NCI-H2196 treated with DMSO at 0.1 percent for 48 hours (cell line): ENCODE measurements around the gene C1orf50.
"Not testable (repeated sequence)": the region's sequence is repeated elsewhere in the genome, so short reads cannot be mapped to it uniquely, and the experiment has no call there.

ENCODE experiments used
- DNase-seq: peaks from one replicate; lab custom pipeline; 2025; ENCODE audit not compliant: unreplicated experiment; lab: John Stamatoyannopoulos, UW

The C1orf50 gene

DNA sequence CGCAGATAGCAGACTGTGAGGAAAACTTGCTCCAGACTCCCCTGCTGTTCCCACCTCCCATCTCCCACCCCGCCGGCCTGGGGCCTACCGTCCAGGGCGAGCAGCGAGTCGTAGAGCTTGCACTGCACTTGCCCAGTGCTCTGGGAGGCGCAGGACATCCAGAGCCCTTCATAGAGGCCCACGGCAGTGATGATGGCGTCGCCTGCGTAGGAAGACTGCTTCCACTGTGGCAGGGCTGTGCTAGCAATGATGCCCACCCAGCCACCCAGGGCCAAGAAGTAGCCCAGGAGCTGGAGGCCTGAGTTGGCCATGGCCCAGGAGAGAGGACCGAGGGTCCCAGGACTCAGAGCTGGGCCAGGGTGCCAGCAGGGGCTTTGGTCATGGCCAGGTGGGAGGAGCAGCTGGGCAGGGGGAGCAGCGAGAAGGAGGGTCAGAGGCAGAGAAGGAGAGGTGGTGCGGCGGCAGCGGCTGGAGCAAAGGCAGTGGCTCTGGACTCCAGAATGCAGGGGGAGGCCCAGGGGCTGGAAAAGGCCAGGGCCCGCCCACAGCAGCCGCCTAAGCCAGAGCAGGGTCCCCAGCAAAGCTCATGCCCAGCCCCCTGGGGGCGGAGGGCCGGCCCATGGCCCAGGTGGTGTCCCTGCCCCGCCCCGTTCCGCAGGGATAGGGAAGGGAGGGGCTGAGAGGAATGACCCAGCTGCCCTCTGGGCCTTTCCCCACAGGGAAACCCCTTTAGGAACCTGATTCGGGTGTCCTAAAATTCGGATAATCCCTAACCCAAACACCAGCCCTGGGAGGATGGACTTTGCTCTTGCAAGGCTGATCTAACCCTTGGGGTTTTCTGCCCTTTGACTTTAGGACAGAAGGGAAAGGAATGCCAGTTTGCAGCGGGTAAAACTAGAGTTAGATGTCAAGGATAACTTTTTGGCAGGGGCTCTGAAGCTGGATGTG lies 27.0 kb upstream of the C1orf50 start, which contains the start of gene CLDN19:
Gene CLDN19, minus strand, starts transcription at position 484 of the 948 bp plus-strand sequence. Its CDS starts 173 bp downstream, at position 311.
- DNase-seq: no peak

DNA sequence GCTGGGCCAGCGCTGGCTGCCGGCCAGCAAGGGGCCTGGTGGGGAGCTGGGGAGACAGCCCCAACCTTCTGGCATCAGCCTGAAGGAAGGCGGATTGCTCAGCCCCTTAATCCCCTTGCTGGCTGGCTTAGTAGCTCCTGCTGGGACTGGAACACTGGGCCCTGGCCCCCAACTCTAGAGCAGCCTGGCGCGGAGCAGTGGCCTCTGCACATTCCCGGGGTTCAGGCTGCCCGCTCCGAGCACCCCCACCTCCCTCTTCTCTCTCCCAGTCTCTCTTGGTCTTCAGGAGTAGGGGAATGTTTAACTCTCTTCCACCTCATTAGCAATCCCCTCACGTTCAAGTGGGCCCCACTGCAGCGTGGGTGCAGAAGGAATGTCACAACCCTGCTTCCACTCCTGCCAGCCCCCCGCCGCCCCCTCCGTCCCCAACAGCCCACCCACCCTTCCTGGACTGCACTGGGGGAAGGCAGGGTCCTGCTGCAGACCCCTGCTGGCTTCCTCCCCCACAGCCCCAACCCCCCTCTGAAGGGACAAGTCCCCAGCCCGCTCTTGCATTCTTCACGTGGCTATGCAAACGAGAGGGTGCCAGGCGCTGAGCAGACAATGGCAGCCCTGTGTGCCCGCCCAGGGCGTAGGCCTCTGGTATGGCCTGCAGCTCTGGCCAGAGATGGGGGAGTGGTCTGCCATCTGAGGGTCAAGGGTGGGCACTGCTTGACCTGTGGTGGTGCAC lies 26.0 kb upstream of the C1orf50 start:
- no peak for DNase-seq

DNA sequence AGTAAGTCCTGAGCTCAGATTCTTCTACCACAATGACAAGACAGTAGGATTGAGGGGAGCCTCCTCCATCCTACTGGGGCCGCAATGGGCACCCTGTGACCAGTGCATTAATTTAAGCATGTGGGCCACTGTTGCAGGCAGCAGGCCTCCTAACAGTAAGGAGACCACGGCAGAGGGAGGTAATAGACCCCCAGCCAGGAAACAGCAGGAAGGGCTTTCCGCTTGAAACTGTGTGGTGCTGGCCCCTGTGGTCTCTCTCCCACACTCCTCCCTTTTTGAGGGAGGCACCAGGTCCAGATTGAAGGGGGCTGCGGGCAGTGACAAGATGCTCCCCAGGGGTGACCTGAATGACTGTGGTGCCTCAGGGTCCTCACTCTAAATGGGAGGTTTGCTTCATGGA lies 25.3 kb upstream of the C1orf50 start:
- DNase-seq: no peak

DNA sequence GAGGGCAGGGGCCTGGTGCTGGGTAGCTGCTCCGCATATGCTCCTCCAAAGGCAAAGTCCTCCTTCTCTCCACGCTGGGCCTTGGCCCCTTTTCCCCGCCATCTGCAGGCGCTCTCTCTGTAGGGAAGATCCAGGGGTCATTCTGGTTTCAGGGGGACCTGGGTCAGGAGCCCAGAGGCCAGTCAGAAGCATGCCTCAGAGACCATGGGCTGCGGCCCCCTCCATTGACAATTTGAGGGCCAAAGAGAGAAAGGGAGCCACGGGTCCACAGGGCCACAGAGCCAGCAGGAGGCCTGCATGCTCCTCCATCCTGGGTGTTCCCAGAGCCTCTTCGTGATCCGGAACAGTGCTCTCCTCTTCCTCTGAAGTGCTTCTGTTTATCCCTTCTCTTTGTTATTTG lies 24.9 kb upstream of the C1orf50 start:
- DNase-seq: no peak

DNA sequence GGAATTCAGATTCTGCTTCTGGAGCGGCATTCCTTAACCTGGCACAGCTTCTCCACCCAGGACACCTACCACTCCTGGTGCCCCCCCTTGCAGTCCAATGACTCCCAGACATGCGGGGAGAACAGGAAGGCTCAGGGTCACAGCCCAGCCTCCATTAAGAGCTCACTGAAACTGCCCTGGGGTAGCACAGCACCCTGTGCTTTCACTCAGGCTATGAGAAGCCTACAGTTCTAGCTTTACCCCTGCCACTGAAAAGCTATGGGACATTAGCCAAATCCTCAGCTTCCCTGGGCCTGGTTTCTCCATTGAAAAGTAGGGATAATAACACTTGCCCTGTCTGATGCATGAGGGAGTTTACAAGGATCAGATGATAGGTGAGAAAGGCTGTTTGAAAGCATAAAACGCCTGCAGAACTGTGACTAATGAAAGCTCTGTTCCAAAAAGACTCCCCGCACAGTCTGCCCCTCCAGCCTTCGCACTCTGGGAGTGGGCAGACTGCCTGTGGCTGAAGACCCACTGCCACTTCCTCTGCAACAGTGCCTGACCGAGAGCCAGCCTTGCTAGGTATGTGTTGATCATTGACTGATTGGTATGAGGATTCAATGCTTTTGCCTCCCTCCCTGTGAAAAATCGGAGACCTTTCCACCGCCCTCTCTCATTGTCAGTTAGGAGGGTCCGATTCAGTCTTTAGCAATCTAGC lies 24.3 kb upstream of the C1orf50 start:
- no peak for DNase-seq

DNA sequence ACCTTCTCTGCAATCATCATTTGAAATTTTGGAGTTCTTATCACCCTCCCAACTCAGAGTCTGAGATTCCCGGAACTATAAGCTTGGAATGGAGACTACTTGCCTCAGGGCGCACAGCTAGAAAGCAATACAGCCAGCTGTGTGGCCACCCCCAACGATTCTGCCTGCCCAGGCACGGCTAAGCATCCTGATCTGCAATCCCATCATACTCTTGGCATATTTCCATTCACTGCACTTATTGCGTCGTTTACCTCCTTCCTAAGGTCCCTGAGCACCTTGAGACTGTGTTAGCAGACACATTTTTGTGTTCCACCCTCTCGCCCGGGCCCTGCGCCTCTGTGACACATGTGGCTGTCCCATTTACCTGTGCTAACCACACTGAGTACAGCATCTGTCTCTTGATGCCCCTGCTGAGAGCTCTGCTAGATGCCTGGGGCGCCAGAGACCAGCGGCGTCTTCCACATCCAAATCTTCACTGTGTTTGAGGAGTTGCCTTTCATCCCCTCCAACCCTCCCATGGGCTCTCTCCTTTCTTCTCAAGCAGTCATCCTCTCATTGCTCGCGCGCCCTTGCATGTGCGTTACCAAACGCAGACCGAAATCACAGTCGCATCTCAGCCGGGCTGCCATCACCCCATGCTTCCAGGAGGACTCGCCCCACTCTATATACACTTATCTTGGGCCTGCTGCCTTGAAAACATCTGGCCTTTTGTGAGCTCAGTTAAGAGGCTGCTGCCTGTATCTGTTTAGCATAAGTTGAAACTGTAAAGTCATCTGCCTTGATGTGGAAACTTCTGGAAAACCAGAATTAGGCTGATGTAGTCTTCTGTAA lies 23.5 kb upstream of the C1orf50 start:
- no peak for DNase-seq

DNA sequence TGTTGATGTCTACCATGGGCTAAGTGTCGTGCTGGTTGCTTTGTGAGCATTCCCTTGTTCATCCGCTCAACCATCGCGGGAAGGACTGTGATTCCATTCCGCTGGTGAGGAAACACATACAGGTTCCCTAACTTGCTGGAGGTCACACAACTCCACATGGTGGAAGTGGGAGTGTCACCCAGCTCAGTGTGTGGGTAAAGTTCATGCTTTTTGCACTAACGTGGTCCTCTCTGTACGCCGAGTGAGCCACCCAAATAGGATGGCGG lies 23.0 kb upstream of the C1orf50 start:
- no peak for DNase-seq

DNA sequence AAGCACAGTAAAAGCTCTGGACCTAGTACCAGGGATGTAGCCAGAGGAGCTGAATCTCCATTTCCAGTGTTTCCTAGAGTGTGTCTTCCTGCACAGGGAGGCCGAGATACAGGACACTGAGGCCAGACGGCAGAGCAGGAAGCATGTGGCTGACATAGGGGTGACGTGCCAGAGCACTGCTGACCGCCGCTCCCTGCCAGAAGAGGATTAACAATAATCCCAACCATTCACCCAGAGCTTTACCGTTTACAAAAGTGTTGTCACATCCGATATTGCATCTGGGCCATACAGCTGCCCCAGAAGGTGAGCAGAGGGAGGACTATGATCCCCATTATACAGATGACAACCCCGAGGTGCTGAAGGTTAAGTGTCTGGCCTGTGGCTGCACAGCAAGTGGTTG lies 21.2 kb upstream of the C1orf50 start:
- no peak for DNase-seq

DNA sequence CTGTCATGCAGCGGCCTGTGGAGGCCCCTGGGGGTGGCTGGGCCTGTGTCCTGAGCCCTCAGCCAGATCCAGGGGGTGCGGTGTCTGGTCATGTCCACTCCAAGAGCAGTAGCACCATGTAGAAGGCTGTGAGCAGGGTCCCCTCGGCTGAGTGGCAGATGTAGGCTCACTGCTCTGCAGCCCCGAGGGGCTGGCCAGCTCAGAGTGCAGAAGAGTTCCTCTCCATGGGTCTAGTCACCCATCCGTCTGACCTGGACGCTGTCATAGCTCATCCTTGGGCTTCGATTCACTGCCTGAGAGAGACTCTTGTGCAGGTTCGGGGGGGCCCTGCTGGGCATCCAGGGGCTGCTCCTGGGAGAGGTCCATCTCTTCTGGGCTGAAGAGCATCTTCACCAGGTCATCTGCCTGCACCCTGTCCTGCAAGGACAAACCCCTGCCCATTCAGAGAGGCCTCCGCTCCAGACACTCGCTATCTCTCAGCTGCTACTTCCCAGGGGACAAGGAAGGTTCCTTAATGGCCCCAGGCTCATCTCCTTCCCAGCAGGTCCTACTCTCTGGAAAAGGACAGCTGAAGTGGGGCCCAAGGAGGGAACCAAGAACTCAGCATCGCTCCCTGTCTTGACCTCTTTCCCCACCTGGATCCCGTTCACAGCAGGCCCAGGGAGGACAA lies 20.5 kb upstream of the C1orf50 start:
- DNase-seq: no peak

DNA sequence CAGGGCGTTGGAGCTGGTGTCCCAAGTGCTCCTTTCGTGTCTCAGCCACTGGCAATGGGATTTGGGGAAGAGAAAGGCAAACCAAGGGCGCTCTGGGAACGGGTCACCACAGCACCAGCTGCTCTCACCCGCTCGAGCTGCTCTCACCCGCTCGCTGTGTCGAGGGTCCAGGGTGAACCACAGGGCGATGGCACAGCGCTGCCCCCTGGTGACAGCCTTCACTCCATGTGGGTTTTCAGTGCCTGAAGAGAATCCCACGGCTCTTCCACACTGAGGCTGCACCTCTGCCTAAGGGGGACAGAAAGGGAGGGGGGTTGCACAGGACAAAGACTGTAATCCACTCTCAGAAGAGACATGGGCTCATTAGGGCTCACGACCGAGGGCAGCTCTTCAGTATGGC lies 19.9 kb upstream of the C1orf50 start:
- no peak for DNase-seq

DNA sequence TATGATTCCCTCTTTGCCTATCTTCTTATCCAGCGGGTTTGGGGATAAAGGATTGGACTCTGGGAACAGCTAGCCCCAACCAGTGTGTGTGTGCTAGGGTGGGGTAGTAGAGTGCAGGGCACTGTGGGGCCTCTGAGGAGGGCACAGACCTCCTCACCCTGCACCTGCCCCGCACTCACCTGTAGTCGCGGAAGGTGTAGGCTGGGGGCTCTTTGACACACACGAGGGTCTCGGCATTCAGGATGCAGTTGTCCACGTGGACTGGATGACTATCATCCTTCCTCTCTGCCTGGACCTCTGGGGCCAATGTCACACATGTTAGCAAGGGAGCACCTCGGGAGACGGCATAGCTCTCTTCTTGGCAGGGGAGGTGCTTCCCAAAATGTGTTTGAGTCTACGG lies 19.0 kb upstream of the C1orf50 start:
- no peak for DNase-seq

DNA sequence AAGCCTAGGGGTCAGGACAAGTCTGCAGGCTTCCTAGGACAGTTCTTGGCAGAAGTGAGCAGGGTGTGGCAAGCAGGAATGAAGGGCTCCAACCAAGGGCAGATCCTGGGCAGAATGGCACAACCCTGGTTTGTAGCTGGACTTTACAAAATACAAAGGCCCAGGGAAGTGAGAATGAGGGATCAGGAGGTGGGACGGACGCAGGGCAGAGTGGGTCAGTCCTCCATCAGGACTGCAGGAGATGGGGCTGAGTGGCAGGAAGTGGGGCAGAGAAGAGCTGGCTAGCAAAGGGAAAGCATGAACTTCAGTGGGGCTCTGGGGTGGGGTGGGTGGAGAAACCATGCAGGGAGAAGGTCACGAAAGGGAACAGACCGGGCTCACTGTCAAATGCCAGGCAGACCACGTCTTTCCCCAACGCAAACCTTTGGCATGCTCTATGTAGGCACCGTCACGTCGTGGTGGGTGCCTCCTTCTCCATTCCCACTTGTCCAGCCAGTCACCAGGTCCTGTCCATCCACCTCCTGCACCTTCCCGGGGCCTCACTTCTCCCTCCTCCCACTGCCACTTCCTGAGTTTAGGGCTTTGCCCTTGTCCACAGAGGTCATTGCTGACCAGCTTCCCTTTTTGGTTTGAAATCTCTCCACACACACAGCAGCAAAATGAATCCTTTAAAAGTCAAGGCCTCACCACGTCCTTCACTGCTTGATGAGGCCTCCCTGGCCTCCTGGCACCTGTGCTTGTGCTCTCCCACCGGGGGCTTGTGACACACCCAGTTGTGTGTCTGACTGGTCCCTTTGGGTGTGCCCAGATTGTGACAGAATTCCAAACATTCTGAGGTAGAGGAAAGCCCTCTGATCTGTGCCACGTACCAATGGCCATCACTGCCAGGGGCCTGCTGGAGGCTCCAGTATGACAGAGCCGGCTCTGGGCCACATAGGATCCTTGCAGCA lies 18.3 kb upstream of the C1orf50 start:
- no peak for DNase-seq

DNA sequence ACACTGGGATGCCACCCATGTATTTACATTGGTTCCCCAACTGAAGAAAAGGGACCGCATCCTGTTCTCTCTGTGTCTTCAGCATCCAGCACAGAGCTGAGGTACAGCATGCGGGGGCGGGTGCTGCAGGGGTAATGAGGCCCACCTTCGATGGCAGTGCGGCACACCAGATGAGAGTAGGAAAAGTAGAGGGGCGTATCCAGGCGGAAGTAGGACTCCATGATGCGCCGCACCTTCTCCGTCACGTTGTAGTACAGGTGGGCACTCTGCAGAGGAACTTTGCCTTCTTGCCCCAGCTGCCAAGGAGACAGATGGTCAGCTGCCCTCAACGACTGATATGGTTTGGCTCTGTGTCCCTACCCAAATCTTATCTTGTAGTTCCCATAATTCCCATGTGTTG lies 17.0 kb upstream of the C1orf50 start:
- no peak for DNase-seq

DNA sequence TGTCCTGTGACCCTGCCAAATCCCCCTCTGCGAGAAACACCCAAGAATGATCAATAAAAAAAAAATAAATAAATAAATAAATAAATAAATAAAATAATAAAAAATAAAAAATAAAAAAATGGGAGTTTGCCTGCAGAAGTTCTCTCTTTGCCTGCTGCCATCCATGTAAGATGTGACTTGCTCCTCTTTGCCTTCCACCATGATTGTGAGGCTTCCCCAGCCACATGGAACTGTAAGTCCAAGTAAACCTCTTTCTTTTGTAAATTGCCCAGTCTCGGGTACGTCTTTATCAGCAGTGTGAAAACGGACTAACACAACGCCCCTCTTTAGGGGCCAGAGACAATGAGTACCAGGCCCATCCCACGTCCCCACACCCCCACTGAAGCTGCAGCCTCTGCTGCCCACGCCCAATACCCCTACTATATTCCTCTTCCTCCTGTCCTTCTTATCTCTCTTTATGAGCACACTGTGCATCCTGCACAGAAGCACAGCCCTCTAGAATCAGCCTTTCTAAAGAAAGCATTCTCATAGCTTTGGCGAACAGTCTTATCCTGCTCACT lies 15.5 kb upstream of the C1orf50 start:
- not testable (repeated sequence) for DNase-seq

DNA sequence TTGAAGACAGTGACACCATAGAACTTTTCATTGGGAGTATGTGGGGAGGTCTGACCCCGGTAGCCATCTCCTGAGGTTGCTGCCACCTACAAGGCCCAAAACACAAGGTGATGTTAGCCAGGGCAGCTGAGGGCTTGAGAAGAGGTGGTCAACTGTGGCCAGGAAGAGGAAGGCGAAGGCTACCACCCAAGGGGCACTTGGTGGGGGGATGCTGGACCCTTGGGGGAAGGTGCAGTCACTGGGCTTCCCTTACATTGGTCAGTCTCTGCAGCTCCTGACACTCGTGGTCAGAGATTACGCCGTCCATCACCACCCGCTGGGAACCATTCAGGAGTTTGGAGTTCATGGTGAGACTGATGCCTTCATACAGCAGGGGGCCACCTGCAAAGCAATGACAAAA lies 14.8 kb upstream of the C1orf50 start:
- no peak for DNase-seq

DNA sequence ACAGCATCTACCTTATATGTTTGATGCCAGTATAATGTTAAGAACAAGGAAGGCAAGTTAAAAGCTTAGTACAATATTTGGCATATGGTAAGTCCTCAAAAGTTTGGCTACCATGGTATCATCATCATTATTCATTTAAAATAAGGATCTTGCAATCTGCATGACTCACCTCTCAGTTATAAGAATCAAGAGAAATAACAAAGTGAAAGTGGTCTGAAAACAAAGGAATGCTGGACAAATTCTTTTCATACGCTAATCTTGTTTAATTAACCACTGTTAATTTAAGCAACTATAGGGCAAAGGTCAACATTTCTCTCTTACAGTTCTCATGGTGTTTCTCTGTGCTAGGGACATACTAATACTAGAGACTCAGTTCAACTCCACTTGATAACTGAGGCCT lies 14.0 kb upstream of the C1orf50 start:
- no peak for DNase-seq

DNA sequence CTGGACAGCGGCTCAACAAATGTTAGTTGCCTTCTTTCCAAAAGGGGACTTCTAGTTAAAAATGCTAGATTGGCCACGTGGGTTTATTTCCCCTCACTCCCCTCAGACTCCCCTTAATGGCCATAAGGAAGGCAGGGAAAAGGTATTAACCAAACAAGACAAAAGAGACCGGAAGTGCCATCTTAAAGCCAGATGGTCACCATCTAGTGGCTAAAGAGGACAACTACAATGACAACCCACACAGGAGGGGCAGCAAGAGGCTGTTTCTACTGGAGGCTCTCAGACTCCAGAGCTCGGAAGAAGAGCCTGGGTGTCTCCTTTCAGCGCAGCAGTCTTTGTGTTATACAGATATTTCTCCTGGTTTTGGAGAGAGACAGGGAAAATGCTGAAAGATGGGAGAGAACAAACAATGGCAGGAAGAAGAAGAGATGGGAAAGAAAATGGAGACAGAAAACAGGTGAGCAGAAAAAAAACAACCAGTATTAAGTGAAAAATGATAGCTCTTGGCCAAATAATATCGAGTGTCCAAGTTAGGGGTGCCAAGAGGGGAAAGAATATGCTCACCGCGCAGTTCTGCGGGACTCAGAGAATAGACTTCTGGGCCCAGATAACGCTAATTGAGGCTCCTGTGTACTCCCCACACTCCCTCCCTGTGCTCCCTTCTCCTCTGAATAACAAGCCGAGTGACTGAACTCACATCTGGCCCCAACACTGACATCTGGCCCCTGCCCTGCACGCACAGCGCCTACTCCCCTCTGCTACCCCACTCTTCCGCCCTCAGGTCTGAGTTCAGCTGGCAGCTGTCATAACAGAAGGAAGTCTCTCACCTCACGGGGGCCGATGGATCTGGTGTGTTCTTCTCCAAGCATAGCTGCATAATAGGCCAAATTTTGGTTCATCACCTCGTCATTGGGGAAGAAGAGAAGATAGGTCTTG lies 9.8 kb upstream of the C1orf50 start:
- DNase-seq: peak; percentile 73

DNA sequence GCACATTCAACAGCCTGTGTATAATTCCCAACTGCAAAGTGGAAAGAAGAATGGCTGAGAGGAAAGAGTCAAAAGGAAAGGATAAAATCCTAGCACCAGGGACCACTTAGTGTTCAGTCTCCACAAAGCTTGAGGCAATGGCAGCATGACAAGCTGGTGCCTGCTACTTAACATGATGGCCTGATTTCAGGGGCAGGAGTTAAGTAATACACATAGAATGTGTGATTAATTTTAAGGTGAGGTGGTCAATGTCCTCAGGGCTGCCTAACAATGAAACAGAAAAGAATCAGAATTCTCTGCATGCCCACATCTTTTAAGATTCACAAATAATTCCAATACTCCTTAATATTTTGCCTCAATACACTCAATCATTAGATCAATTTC lies 9.2 kb upstream of the C1orf50 start:
- DNase-seq: no peak
